ENCODE data around the gene PTCH1. TPM values are rescaled to one million over a fixed set of nuclear protein-coding genes. Genes with fewer than 3 reads are reported as not detected.

PTCH1 gene
- total RNA-seq, 1 experiment from 2014 or later = 33.4 TPM

- DNase-seq = no peak
- Histone ChIP-seq H2AFZ (no peak overlapping the region), H3K4me2 (no peak overlapping the region), H3K4me3 (no peak overlapping the region), H3K9me2 (ENCODE audit: insufficient read depth) (no peaks in the 10 kb centered on the region), H3K36me3 (ENCODE audit: low read depth) (no peaks in the 10 kb centered on the region), H3K27ac (no peak overlapping the region), H3K4me1 (replicated peaks; ENCODE audit: insufficient read depth) (peaks cover 12% of the 10 kb centered on the region; the same call in 1 of the 2 replicates), H3K27me3 (ENCODE audit: insufficient read depth, low read depth) (no peaks in the 10 kb centered on the region), H3K79me2 (ENCODE audit: low read depth) (peaks cover 17% of the 10 kb centered on the region), H4K20me1 (ENCODE audit: insufficient read depth) (no peaks in the 10 kb centered on the region), H3F3A (ENCODE audit: insufficient read depth, low read depth) (peaks cover 22% of the 10 kb centered on the region; the same call in 1 of the 2 replicates), H3K9me3 (ENCODE audit: insufficient read depth, low read depth) (no peaks in the 10 kb centered on the region)
- POLR2A ChIA-PET (ENCODE audit: unreplicated experiment) = interaction anchor here (0.5 to 0.8 kb wide), 3 partner anchors 10 to 88 kb away, joined by 5 to 9 read pairs (median 8); no protein-coding TSS in a partner anchor
- CTCF ChIA-PET = interaction anchor here (0.6 kb wide), 1 partner anchor 807 kb away, joined by 6 read pairs; no protein-coding TSS in a partner anchor
- BruUV-seq (replicated peaks) = no TSS peak
- TF ChIP-seq EZH2 (IDR thresholded peaks at IDR 0.05; ENCODE audit: low read depth) (no peak), CTCF (conservative IDR thresholded peaks at IDR 0.05) (no peak)
- intact Hi-C loops (cut with micrococcal nuclease; ENCODE audit: unreplicated experiment) = loop anchor here (10.0 kb wide), 1 partner anchor 211 kb away; no protein-coding TSS in a partner anchor
Observed at GRCh38 chr9:95513711-95514110, 3.1 kb downstream of the PTCH1 start.

GRCh38 chr9:95512709-95513095 is 4.1 kb downstream of the PTCH1 start:
- Histone ChIP-seq H3K27me3 (ENCODE audit: insufficient read depth, low read depth) (no peaks in the 10 kb centered on the region), H3K79me2 (ENCODE audit: low read depth) (peaks cover 17% of the 10 kb centered on the region), H3K4me1 (replicated peaks; ENCODE audit: insufficient read depth) (peaks cover 12% of the 10 kb centered on the region; the same call in 1 of the 2 replicates), H3K9me3 (ENCODE audit: insufficient read depth, low read depth) (no peaks in the 10 kb centered on the region), H3K4me3 (peak overlapping the region; percentile 98; the same call in 1 of the 2 replicates), H3K9me2 (ENCODE audit: insufficient read depth) (no peaks in the 10 kb centered on the region), H2AFZ (no peak overlapping the region), H3K27ac (no peak overlapping the region), H3F3A (ENCODE audit: insufficient read depth, low read depth) (peaks cover 22% of the 10 kb centered on the region; the same call in 1 of the 2 replicates), H3K4me2 (peak overlapping the region; percentile 97), H3K36me3 (ENCODE audit: low read depth) (no peaks in the 10 kb centered on the region), H4K20me1 (ENCODE audit: insufficient read depth) (no peaks in the 10 kb centered on the region)
- no TSS peak for BruUV-seq (replicated peaks)
- no peak for TF ChIP-seq CTCF (conservative IDR thresholded peaks at IDR 0.05)
- TF ChIP-seq EZH2 (IDR thresholded peaks at IDR 0.05; ENCODE audit: low read depth) = no peak
- DNase-seq = no peak
- CTCF ChIA-PET = no interaction called here
- intact Hi-C loops (cut with micrococcal nuclease; ENCODE audit: unreplicated experiment) = loop anchor here (10.0 kb wide), 1 partner anchor 212 kb away; no protein-coding TSS in a partner anchor
- POLR2A ChIA-PET (ENCODE audit: unreplicated experiment) = no interaction called here

- peaks cover 22% of the 10 kb centered on the region; the same call in 1 of the 2 replicates for H3F3A ChIP-seq (ENCODE audit: insufficient read depth, low read depth)
- no peak for DNase-seq
- peak overlapping the region; percentile 97 for H3K4me2 ChIP-seq
- no peaks in the 10 kb centered on the region for H3K27me3 ChIP-seq (ENCODE audit: insufficient read depth, low read depth)
- no peaks in the 10 kb centered on the region for H3K9me3 ChIP-seq (ENCODE audit: insufficient read depth, low read depth)
- no peaks in the 10 kb centered on the region for H4K20me1 ChIP-seq (ENCODE audit: insufficient read depth)
- H3K4me1 ChIP-seq (replicated peaks; ENCODE audit: insufficient read depth) = peaks cover 12% of the 10 kb centered on the region; the same call in 1 of the 2 replicates
- H3K36me3 ChIP-seq (ENCODE audit: low read depth) = no peaks in the 10 kb centered on the region
- TF ChIP-seq CTCF (conservative IDR thresholded peaks at IDR 0.05) (no peak), EZH2 (IDR thresholded peaks at IDR 0.05; ENCODE audit: low read depth) (no peak)
- peak overlapping the region; percentile 98 for H3K4me3 ChIP-seq
- intact Hi-C loops (cut with micrococcal nuclease; ENCODE audit: unreplicated experiment) = loop anchor here (2.0 to 10.0 kb wide), 3 partner anchors 129 to 1345 kb away; no protein-coding TSS in a partner anchor
- peak overlapping the region; percentile 94 for H2AFZ ChIP-seq
- H3K79me2 ChIP-seq (ENCODE audit: low read depth) = peaks cover 17% of the 10 kb centered on the region
- CTCF ChIA-PET = interaction anchor here (0.5 kb wide), 1 partner anchor 908 kb away, joined by 6 read pairs; no protein-coding TSS in a partner anchor
- H3K9me2 ChIP-seq (ENCODE audit: insufficient read depth) = no peaks in the 10 kb centered on the region
- TSS peak; percentile 35 for BruUV-seq (replicated peaks)
- H3K27ac ChIP-seq = peak overlapping the region; percentile 80
- POLR2A ChIA-PET (ENCODE audit: unreplicated experiment) = interaction anchor here (0.6 to 0.8 kb wide), 2 partner anchors 129 to 805 kb away, joined by 4 read pairs; no protein-coding TSS in a partner anchor
Observed at GRCh38 chr9:95511952-95512708, 4.6 kb downstream of the PTCH1 start.

All from PC-9 (cell line).